ENCODE measurements around the gene GNAS. TPM values are rescaled to one million over a fixed set of nuclear protein-coding genes. Genes with fewer than 3 reads are reported as not detected.
"Not testable (repeated sequence)": the region's sequence is repeated elsewhere in the genome, so short reads cannot be mapped to it uniquely, and the experiment has no call there.

Gene GNAS
- total RNA-seq, 1 donor from 2014 or later: 744 TPM

GRCh38 chr20:58945965-58946631 lies 93.6 kb downstream of the GNAS start:
- Histone ChIP-seq H3K4me3 (no peak overlapping the region), H3K9me3 (no peaks in the 10 kb centered on the region), H3K36me3 (no peaks in the 10 kb centered on the region), H3K27me3 (ENCODE audit: low read depth) (no peaks in the 10 kb centered on the region), H3K4me1 (no peaks in the 10 kb centered on the region), H3K27ac (no peak overlapping the region)
- TF ChIP-seq, protein P1, sequence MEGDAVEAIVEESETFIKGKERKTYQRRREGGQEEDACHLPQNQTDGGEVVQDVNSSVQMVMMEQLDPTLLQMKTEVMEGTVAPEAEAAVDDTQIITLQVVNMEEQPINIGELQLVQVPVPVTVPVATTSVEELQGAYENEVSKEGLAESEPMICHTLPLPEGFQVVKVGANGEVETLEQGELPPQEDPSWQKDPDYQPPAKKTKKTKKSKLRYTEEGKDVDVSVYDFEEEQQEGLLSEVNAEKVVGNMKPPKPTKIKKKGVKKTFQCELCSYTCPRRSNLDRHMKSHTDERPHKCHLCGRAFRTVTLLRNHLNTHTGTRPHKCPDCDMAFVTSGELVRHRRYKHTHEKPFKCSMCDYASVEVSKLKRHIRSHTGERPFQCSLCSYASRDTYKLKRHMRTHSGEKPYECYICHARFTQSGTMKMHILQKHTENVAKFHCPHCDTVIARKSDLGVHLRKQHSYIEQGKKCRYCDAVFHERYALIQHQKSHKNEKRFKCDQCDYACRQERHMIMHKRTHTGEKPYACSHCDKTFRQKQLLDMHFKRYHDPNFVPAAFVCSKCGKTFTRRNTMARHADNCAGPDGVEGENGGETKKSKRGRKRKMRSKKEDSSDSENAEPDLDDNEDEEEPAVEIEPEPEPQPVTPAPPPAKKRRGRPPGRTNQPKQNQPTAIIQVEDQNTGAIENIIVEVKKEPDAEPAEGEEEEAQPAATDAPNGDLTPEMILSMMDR (IDR thresholded peaks at IDR 0.05): no peak
- intact Hi-C loops (cut with DNase I): no loop called here
- DNase-seq (no peak), ATAC-seq (no peak)

- H3K9me3 ChIP-seq; H3K4me3 ChIP-seq; H3K36me3 ChIP-seq; ATAC-seq; DNase-seq; H3K27me3 ChIP-seq (ENCODE audit: low read depth); H3K4me1 ChIP-seq; intact Hi-C loops (cut with DNase I); H3K27ac ChIP-seq: not testable (repeated sequence)
Measured at GRCh38 chr20:58947797-58948388, 95.4 kb downstream of the GNAS start.

- Histone ChIP-seq H3K4me1 (no peaks in the 10 kb centered on the region), H3K27ac (no peak overlapping the region), H3K36me3 (no peaks in the 10 kb centered on the region), H3K9me3 (no peaks in the 10 kb centered on the region), H3K4me3 (no peak overlapping the region), H3K27me3 (ENCODE audit: low read depth) (no peaks in the 10 kb centered on the region)
- intact Hi-C loops (cut with DNase I): no loop called here
- DNase-seq: no peak
- no peak for ATAC-seq
- TF ChIP-seq, protein P1 (IDR thresholded peaks at IDR 0.05): no peak
Measured at GRCh38 chr20:58950603-58951002, 98.1 kb downstream of the GNAS start.

- Histone ChIP-seq H3K36me3 (no peaks in the 10 kb centered on the region), H3K4me3 (no peak overlapping the region), H3K4me1 (no peaks in the 10 kb centered on the region), H3K9me3 (no peaks in the 10 kb centered on the region), H3K27ac (no peak overlapping the region), H3K27me3 (ENCODE audit: low read depth) (no peaks in the 10 kb centered on the region)
- intact Hi-C loops (cut with DNase I): no loop called here
- DNase-seq (no peak), ATAC-seq (no peak)
- TF ChIP-seq, protein P1 (IDR thresholded peaks at IDR 0.05): no peak
Measured at GRCh38 chr20:58953050-58953449, 100.5 kb downstream of the GNAS start.

- H3K4me3 ChIP-seq: no peak overlapping the region
- DNase-seq: no peak
- intact Hi-C loops (cut with DNase I): no loop called here
- H3K36me3 ChIP-seq: no peaks in the 10 kb centered on the region
- TF ChIP-seq, protein P1 (IDR thresholded peaks at IDR 0.05): no peak
- no peak overlapping the region for H3K27ac ChIP-seq
- no peak for ATAC-seq
- no peaks in the 10 kb centered on the region for H3K27me3 ChIP-seq (ENCODE audit: low read depth)
- no peaks in the 10 kb centered on the region for H3K9me3 ChIP-seq
- H3K4me1 ChIP-seq: no peaks in the 10 kb centered on the region
Measured at GRCh38 chr20:58956078-58956477, 103.6 kb downstream of the GNAS start.

DNA sequence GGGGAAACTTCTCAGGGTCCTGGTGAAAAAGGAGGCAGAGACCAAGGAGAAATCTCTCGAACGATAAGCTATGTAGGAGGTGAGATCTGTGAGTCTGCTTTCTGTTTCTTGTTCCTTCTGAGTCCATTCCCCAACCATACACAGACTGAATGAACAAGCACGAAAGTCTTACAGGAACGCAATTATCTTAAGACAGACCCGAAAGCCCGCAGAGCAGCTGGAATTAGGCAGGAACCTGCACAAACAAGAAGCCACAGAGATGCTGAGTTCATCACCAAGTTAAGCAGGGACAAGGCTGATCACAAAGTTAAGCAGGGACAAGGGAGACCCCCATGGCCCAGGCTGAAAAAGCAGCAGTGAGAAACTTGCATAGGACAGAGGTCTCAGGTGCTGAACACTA lies 107.1 kb downstream of the GNAS start:
- H3K9me3 ChIP-seq: no peaks in the 10 kb centered on the region
- H3K27me3 ChIP-seq (ENCODE audit: low read depth): no peaks in the 10 kb centered on the region
- H3K4me1 ChIP-seq: no peaks in the 10 kb centered on the region
- H3K4me3 ChIP-seq: no peak overlapping the region
- no peak overlapping the region for H3K27ac ChIP-seq
- no peak for ATAC-seq
- no peak for DNase-seq
- intact Hi-C loops (cut with DNase I): no loop called here
- H3K36me3 ChIP-seq: no peaks in the 10 kb centered on the region
- TF ChIP-seq, protein P1 (IDR thresholded peaks at IDR 0.05): no peak

Measured in lower lobe of right lung (tissue), 2 donors.